ENCODE measurements around the gene ARHGEF16. TPM values are rescaled to one million over a fixed set of nuclear protein-coding genes. Genes with fewer than 3 reads are reported as not detected.

Gene ARHGEF16
- polyA plus RNA-seq, 1 of the 3 experiments (the other 2 are of a cell fraction), result 0.18 TPM

GRCh38 chr1:3488432-3488831, 34.0 kb downstream of the ARHGEF16 start:
- H3K79me2 ChIP-seq (ENCODE audit: insufficient read depth), result no peaks in the 10 kb centered on the region
- no peaks in the 10 kb centered on the region for H3K36me3 ChIP-seq (replicated peaks in 1 of 2; ENCODE audit: control insufficient read depth in 1 of 2, insufficient read depth in 2 of 2, low read length in 1 of 2)
- CTCF ChIA-PET, result interaction anchor here (1.0 to 1.7 kb wide), 3 partner anchors 35 to 236 kb away, joined by 3 to 16 read pairs (median 6); no protein-coding TSS in a partner anchor
- H3K27ac ChIP-seq (ENCODE audit: low read depth in 2 of 2, low read length in 1 of 2), result no peak overlapping the region
- no peak for DNase-seq
- POLR2A ChIA-PET, result no interaction called here
- no peak overlapping the region for H3K9ac ChIP-seq
- H3K9me3 ChIP-seq, result no peaks in the 10 kb centered on the region
- TF ChIP-seq, protein P1, sequence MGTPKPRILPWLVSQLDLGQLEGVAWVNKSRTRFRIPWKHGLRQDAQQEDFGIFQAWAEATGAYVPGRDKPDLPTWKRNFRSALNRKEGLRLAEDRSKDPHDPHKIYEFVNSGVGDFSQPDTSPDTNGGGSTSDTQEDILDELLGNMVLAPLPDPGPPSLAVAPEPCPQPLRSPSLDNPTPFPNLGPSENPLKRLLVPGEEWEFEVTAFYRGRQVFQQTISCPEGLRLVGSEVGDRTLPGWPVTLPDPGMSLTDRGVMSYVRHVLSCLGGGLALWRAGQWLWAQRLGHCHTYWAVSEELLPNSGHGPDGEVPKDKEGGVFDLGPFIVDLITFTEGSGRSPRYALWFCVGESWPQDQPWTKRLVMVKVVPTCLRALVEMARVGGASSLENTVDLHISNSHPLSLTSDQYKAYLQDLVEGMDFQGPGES (IDR thresholded peaks at IDR 0.05; ENCODE audit: low read depth, low read length), result no peak
- TF ChIP-seq GATA2 (CRISPR knock-in tag; IDR thresholded peaks at IDR 0.05) (no peak), PBX3 (IDR thresholded peaks at IDR 0.05) (no peak), EP300 (IDR thresholded peaks at IDR 0.05; ENCODE audit: borderline replicate concordance in 1 of 2, low read depth in 1 of 2, low read length in 1 of 2) (no peak), RXRA (IDR thresholded peaks at IDR 0.05; ENCODE audit: borderline replicate concordance, low read depth) (no peak), SMC3 (IDR thresholded peaks at IDR 0.05; ENCODE audit: low read depth, low read length) (no peak), JUND (IDR thresholded peaks at IDR 0.05) (no peak), ZBTB33 (IDR thresholded peaks at IDR 0.05; ENCODE audit: borderline replicate concordance, low read depth) (no peak), FOSL2 (IDR thresholded peaks at IDR 0.05; ENCODE audit: borderline replicate concordance, low read depth) (no peak), TEAD4 (IDR thresholded peaks at IDR 0.05; ENCODE audit: borderline replicate concordance, insufficient read depth) (no peak), NFIC (IDR thresholded peaks at IDR 0.05; ENCODE audit: borderline replicate concordance) (no peak), YY1 (IDR thresholded peaks at IDR 0.05; ENCODE audit: low read depth) (no peak), FOXM1 (IDR thresholded peaks at IDR 0.05; ENCODE audit: low read depth) (no peak), RCOR1 (IDR thresholded peaks at IDR 0.05; ENCODE audit: low read length) (no peak), TCF12 (IDR thresholded peaks at IDR 0.05) (no peak), RFX5 (IDR thresholded peaks at IDR 0.05; ENCODE audit: low read length) (no peak), MXI1 (IDR thresholded peaks at IDR 0.05; ENCODE audit: low read depth, low read length) (no peak)
- TF ChIP-seq, protein P2, sequence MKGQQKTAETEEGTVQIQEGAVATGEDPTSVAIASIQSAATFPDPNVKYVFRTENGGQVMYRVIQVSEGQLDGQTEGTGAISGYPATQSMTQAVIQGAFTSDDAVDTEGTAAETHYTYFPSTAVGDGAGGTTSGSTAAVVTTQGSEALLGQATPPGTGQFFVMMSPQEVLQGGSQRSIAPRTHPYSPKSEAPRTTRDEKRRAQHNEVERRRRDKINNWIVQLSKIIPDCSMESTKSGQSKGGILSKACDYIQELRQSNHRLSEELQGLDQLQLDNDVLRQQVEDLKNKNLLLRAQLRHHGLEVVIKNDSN (IDR thresholded peaks at IDR 0.05; ENCODE audit: borderline replicate concordance, low read depth), result no peak
- TF ChIP-seq, protein P3, sequence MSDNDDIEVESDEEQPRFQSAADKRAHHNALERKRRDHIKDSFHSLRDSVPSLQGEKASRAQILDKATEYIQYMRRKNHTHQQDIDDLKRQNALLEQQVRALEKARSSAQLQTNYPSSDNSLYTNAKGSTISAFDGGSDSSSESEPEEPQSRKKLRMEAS (IDR thresholded peaks at IDR 0.05; ENCODE audit: low read depth), result no peak
- H3K27me3 ChIP-seq (ENCODE audit: insufficient read depth), result no peaks in the 10 kb centered on the region
- no peak overlapping the region for H2AFZ ChIP-seq (ENCODE audit: low read depth)
- no peak overlapping the region for H3K4me3 ChIP-seq (ENCODE audit: low read depth in 2 of 2, low read length in 1 of 2)
- 68% methylated on average over 4 of the region's 4 CpGs for WGBS (ENCODE audit: low lambda C conversion rate)
- no peak overlapping the region for H3K4me2 ChIP-seq
- no peaks in the 10 kb centered on the region for H3F3A ChIP-seq (replicated peaks; ENCODE audit: insufficient read depth)
- H4K20me1 ChIP-seq (ENCODE audit: insufficient read depth), result no peaks in the 10 kb centered on the region
- no peaks in the 10 kb centered on the region for H3K9me2 ChIP-seq
- H3K4me1 ChIP-seq (ENCODE audit: control insufficient read depth in 1 of 2, insufficient read depth in 2 of 2, low read depth in 1 of 2, low read length in 1 of 2), result peaks cover 0 to 8% of the 10 kb centered on the region in 2 experiments; a peak in 1 of 4 replicates

Measured in SK-N-SH (cell line).